HG02642 (cell line): Measurements from ENCODE around the gene TBC1D3E.
"Not testable (repeated sequence)": the region's sequence is repeated elsewhere in the genome, so short reads cannot be mapped to it uniquely, and the experiment has no call there.

Experiments
- ATAC-seq: cut with Tn5 transposase; IDR thresholded peaks from one replicate; pipeline ENCODE4 v1.9.1; 2021; ENCODE audit warnings: mild to moderate bottlenecking; ENCODE audit not compliant: unreplicated experiment, poor library complexity

The TBC1D3E gene

DNA sequence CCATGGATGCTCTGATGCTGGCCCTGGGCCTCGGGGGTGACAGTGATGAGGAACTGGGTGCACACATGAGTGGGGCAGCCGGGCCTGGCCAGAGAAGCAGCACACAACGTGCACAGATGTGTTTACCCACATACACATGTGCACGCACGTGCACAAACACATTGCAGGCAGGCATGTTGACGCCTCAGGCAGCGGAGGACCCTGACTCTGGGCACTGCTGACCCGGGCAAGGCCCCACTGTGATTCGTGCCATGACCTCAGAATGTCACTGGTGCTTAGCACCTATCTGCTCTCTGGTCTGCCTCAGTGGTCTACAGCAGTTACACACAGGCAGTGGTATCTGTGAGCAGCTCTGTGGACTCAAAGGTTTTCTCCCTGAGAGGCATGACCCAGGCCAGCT, at the start of gene TBC1D3E:
Gene TBC1D3E, plus strand, starts transcription at position 301 of the 400 bp plus-strand sequence. CDS start 1,545 bp downstream, outside the sequence.
- not testable (repeated sequence) for ATAC-seq

DNA sequence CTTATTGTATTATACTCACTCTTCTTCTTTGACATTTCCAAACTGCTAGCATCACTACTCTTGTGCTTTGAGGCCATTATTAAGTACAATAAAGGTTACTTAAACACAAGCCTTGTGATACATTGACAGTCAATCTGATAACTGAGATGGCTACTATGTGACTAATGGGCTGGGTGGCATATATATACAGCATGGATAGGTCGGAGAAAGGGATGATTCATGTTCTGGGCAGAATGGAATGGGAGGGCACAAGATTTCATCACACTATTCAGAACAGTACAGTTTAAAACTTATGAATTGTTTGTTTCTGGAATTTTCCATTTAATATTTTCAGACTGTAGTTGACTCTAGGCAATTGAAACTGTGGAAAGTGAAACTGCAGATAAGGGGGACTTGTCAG, 40.4 kb upstream of the TBC1D3E start:
- ATAC-seq = not testable (repeated sequence)

DNA sequence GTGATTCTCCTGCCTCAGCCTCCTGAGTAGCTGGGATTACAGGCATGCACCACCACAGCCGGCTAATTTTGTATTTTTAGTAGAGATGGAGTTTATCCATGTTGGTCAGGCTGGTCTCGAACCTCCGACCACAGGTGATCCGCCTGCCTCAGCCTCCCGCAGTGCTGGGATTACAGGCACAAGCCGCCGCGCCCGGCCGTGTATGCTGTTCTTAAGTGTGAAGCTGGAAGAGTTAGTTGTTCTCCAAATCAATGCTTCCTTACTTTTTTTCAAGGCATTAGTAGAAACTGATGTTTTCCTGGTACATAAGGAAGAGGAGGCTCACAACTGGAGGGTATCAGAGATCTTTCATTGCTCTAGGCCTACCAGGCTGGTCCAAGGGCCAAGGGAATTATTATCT, 39.6 kb upstream of the TBC1D3E start:
- not testable (repeated sequence) for ATAC-seq

DNA sequence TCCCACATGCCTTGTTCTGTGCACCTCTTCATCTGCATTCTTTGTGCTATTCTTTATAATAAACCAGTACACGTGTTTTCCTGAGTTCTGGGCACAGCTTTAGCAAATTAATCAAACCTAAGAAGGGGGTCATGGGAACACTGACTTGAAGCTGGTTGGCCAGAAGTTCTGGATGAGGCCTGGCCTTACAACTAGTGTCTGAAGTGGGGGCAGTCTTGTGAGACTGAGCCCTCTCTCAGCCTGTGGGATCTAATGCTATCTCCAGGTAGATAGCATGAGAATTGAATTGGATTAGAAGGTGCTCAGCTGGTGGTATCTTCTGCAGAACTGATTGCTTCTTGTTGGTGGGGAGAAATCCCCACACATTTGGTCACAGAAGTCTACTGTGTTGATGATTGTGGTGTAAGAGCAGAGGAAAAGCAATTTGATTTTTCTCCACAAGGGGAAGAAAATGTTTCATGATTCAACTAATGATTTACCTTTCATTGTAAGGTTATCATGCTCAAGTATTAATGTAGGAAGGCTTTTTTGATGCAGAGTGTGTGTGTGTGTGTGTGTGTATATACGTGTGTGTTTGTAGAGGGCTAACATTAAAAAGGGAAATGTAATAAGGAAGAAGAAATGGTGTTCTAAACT, 33.6 kb upstream of the TBC1D3E start:
- not testable (repeated sequence) for ATAC-seq

DNA sequence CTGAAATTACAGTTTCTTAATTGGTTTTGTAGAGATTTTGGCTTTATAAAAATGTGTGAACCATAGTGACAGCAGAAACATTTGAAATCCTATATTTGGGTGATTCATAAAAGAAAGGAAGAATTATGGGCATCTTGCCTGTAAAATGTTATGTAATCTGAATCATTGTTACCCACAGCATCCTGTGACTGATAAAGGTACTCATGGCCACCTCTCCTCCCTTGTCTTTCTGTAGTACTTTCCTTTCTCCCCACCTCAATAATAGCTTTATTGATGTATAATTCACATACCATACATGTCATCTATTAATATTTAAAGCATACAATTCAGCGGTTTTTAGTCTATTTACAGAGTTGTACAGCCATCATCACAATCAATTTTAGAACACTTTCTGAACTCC, 28.5 kb upstream of the TBC1D3E start:
- ATAC-seq = not testable (repeated sequence)

DNA sequence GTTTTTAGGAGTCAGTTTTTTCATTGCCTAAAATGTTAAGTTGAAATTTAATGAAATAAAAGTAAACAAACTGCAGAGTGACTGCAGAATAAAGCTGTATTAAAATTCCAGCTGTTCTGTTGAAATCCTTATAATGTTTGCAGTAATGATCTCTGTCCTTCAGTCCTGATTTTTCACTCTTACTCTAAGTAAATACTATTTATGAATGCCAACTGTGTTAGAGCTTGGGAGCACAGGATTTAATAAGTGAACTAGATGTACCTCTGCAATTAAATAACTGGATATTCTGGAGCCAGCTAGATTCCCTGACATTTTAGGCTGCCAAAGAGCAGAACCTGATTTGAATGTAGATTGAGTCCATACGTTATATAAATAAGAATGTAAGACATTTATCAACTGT, 7.9 kb upstream of the TBC1D3E start:
- not testable (repeated sequence) for ATAC-seq

DNA sequence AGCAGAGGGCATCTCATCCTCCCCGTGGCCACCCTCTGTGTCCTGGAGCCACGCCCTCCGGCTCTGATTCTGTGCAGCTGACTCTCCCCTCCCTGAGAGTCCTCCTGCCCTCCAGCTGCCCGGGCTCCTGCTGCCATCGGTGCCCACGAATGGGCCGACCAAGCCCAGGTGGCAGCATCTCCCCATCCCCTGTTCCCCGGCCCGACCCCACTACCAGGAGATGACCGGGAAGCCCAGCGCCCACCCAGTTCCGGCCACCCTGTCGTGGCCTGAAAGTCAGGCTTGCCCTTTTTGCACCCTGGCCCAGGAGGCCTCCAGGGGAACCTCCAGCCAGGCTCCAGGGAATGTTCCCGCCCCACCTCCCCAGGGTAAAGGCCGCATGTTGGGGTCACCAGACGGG, 7.1 kb downstream of the TBC1D3E start:
- not testable (repeated sequence) for ATAC-seq
